SK-N-SH (cell line): ENCODE data around the gene SCN8A. TPM values are rescaled to one million over a fixed set of nuclear protein-coding genes. Genes with fewer than 3 reads are reported as not detected.

Source experiments
- CTCF ChIA-PET: fragments of 300-600, 350-600 bp; formaldehyde crosslinking; extraction: SDS; loops from one replicate; lab custom pipeline; 2021; lab: Yijun Ruan, JAX
- POLR2A ChIA-PET: fragments of 350-600 bp; sonication (Branson Sonifier 250); formaldehyde crosslinking; extraction: SDS; loops from one replicate; lab custom pipeline; 2020; ENCODE audit warnings: antibody characterized with exemption, inconsistent platforms; lab: Yijun Ruan, JAX
- DNase-seq: peaks from one replicate; pipeline ENCODE4 v3.0.0; 2012
- H2AFZ ChIP-seq: fragments of 200-600 bp; sonication (generic); 2 replicates; pipeline ENCODE4 v1.8.1; 2016; ENCODE audit warnings: antibody characterized with exemption, mild to moderate bottlenecking, low read depth
- H3F3A ChIP-seq: fragments of 200-600 bp; sonication (generic); replicated peaks from 2 replicates; pipeline ENCODE3; 2016; ENCODE audit warnings: antibody characterized with exemption, mild to moderate bottlenecking; ENCODE audit not compliant: insufficient read depth
- H3K27ac ChIP-seq, 2 experiments: fragments of 200-500 bp in 1 of 2; fragments of 200-600 bp in 1 of 2; sonication (Bioruptor generic) in 1 of 2; sonication (generic), shearing (Covaris generic) in 1 of 2; 2 replicates each; pipeline versions ENCODE4 v1.5.1 to v1.6.1; 2014 to 2016; ENCODE audit warnings: low read depth in 2 of 2, inconsistent platforms in 1 of 2, low read length in 1 of 2, mild to moderate bottlenecking in 1 of 2, mixed read lengths in 1 of 2
- H3K27me3 ChIP-seq: fragments of 200-600 bp; sonication (generic), shearing (Covaris generic); 2 replicates; pipeline ENCODE4 v1.6.1; 2016; ENCODE audit warnings: mixed run types; ENCODE audit not compliant: insufficient read depth
- H3K36me3 ChIP-seq, 2 experiments: fragments of 200-500 bp in 1 of 2; fragments of 200-600 bp in 1 of 2; sonication (Bioruptor generic) in 1 of 2; sonication (generic) in 1 of 2; replicated peaks in 1 of 2; 2 replicates each; pipeline versions ENCODE3 to v1.5.1; 2014 to 2016; ENCODE audit warnings: low read length in 1 of 2, mild to moderate bottlenecking in 1 of 2; ENCODE audit not compliant: insufficient read depth in 2 of 2, control insufficient read depth in 1 of 2
- H3K4me1 ChIP-seq, 2 experiments: fragments of 200-500 bp in 1 of 2; fragments of 200-600 bp in 1 of 2; sonication (Bioruptor generic) in 1 of 2; sonication (generic), shearing (Covaris generic) in 1 of 2; 2 replicates each; pipeline versions ENCODE4 v1.5.1 to v1.6.1; 2014 to 2016; ENCODE audit warnings: low read depth in 1 of 2, low read length in 1 of 2, mixed run types in 1 of 2; ENCODE audit not compliant: insufficient read depth in 2 of 2, control insufficient read depth in 1 of 2
- H3K4me2 ChIP-seq: fragments of 200-600 bp; sonication (generic), shearing (Covaris generic); 2 replicates; pipeline ENCODE4 v1.6.1; 2017; ENCODE audit warnings: mixed run types
- H3K4me3 ChIP-seq, 2 experiments: fragments of 200-500 bp in 1 of 2; fragments of 200-600 bp in 1 of 2; sonication (Bioruptor generic) in 1 of 2; sonication (generic), shearing (Covaris generic) in 1 of 2; 2 replicates each; pipeline versions ENCODE4 v1.5.1 to v1.8.1; 2014 to 2016; ENCODE audit warnings: low read depth in 2 of 2, inconsistent platforms in 1 of 2, low read length in 1 of 2, mild to moderate bottlenecking in 1 of 2, mixed read lengths in 1 of 2, moderate library complexity in 1 of 2
- H3K79me2 ChIP-seq: fragments of 200-600 bp; sonication (generic); 2 replicates; pipeline ENCODE4 v1.8.1; 2017; ENCODE audit warnings: mild to moderate bottlenecking; ENCODE audit not compliant: insufficient read depth
- H3K9ac ChIP-seq: fragments of 200-600 bp; sonication (generic); 2 replicates; pipeline ENCODE4 v1.6.1; 2017; ENCODE audit warnings: mixed run types
- H3K9me2 ChIP-seq: fragments of 200-600 bp; sonication (generic); 2 replicates; pipeline ENCODE4 v1.6.1; 2017; ENCODE audit warnings: mixed run types
- H3K9me3 ChIP-seq: fragments of 200-600 bp; sonication (generic); 2 replicates; pipeline ENCODE4 v1.6.1; 2017; ENCODE audit warnings: mixed run types, mild to moderate bottlenecking, moderate library complexity
- H4K20me1 ChIP-seq: fragments of 200-600 bp; sonication (generic); 2 replicates; pipeline ENCODE4 v1.6.1; 2017; ENCODE audit warnings: mild to moderate bottlenecking, mixed run types; ENCODE audit not compliant: insufficient read depth
- FOXJ3 ChIP-seq: sonication (generic); formaldehyde crosslinking; IDR thresholded peaks from 2 replicates; pipeline ENCODE4 v1.5.1; 2020; ENCODE audit warnings: mild to moderate bottlenecking, missing genetic modification reagents
- FOXM1 ChIP-seq: IDR thresholded peaks from 2 replicates; pipeline ENCODE4 v1.4.0; 2012; ENCODE audit warnings: low read depth, mild to moderate bottlenecking
- GATA2 ChIP-seq: sonication (generic); formaldehyde crosslinking; IDR thresholded peaks from 2 replicates; pipeline ENCODE4 v1.5.0; 2020; ENCODE audit warnings: mild to moderate bottlenecking, missing genetic modification reagents
- MEF2A ChIP-seq: IDR thresholded peaks from 2 replicates; pipeline ENCODE4 v1.4.0; 2012; ENCODE audit warnings: low read depth, borderline replicate concordance
- MXI1 ChIP-seq: IDR thresholded peaks from 2 replicates; pipeline ENCODE4 v1.6.1; 2012; ENCODE audit warnings: mild to moderate bottlenecking, low read depth, low read length, improper control_type of control experiment
- NFIC ChIP-seq: IDR thresholded peaks from 2 replicates; pipeline ENCODE4 v1.4.0; 2012; ENCODE audit warnings: borderline replicate concordance
- POLR2AphosphoS5 ChIP-seq: IDR thresholded peaks from 2 replicates; pipeline ENCODE4 v1.6.1; 2012; ENCODE audit warnings: low read depth, low read length
- RAD21 ChIP-seq: IDR thresholded peaks from 2 replicates; pipeline ENCODE4 v1.6.1; 2012; ENCODE audit warnings: mild to moderate bottlenecking, low read length
- RXRA ChIP-seq: IDR thresholded peaks from 2 replicates; pipeline ENCODE4 v1.4.0; 2012; ENCODE audit warnings: low read depth, mild to moderate bottlenecking, borderline replicate concordance
- SIN3A ChIP-seq: IDR thresholded peaks from 2 replicates; pipeline ENCODE4 v1.6.1; 2012; ENCODE audit warnings: low read depth, mild to moderate bottlenecking, low read length, moderate library complexity, borderline replicate concordance
- TCF12 ChIP-seq: IDR thresholded peaks from 2 replicates; pipeline ENCODE4 v1.4.0; 2012
- TEAD4 ChIP-seq: IDR thresholded peaks from 2 replicates; pipeline ENCODE4 v1.4.0; 2012; ENCODE audit warnings: mild to moderate bottlenecking, borderline replicate concordance; ENCODE audit not compliant: insufficient read depth
- YY1 ChIP-seq: IDR thresholded peaks from 2 replicates; pipeline ENCODE4 v1.4.0; 2012; ENCODE audit warnings: low read depth, mild to moderate bottlenecking
- WGBS: methylation state at CpG from one replicate; pipeline ENCODE4 v1.1.6; 2017; ENCODE audit warnings: low lambda C conversion rate; 5-methylcytosine and 5-hydroxymethylcytosine counted together
- polyA plus RNA-seq, 3 experiments: library from polyadenylated mRNA; depleted of rRNA; stranded (reverse); fragments of >200 nt; gene quantifications; 2 replicates each; pipeline ENCODE4 v1.2.3, GENCODE V29; 2012
- TF ChIP-seq, protein P1 (sequence below): fragments of 150-350 bp; IDR thresholded peaks from 2 replicates; pipeline ENCODE4 v1.6.1; 2017; ENCODE audit warnings: antibody characterized with exemption, low read length, low read depth, borderline replicate concordance
- TF ChIP-seq, protein P2 (sequence below): fragments of 200-600 bp; sonication (generic); IDR thresholded peaks from 2 replicates; pipeline ENCODE4 v1.6.1; 2017; ENCODE audit warnings: antibody characterized with exemption, mild to moderate bottlenecking, moderate library complexity
- TF ChIP-seq, protein P3 (sequence below): IDR thresholded peaks from 2 replicates; pipeline ENCODE4 v1.6.1; 2012; ENCODE audit warnings: mild to moderate bottlenecking, low read depth, low read length, moderate library complexity
- TF ChIP-seq, protein P4 (sequence below): fragments of 150-350 bp; IDR thresholded peaks from 2 replicates; pipeline ENCODE4 v1.6.1; 2016; ENCODE audit warnings: mild to moderate bottlenecking, low read depth, low read length
- TF ChIP-seq, protein P5 (sequence below): IDR thresholded peaks from 2 replicates; pipeline ENCODE4 v1.4.0; 2012; ENCODE audit warnings: low read depth, borderline replicate concordance

Gene SCN8A
- polyA plus RNA-seq, 1 of the 3 experiments (the other 2 are of a cell fraction) = 7.1 TPM

DNA sequence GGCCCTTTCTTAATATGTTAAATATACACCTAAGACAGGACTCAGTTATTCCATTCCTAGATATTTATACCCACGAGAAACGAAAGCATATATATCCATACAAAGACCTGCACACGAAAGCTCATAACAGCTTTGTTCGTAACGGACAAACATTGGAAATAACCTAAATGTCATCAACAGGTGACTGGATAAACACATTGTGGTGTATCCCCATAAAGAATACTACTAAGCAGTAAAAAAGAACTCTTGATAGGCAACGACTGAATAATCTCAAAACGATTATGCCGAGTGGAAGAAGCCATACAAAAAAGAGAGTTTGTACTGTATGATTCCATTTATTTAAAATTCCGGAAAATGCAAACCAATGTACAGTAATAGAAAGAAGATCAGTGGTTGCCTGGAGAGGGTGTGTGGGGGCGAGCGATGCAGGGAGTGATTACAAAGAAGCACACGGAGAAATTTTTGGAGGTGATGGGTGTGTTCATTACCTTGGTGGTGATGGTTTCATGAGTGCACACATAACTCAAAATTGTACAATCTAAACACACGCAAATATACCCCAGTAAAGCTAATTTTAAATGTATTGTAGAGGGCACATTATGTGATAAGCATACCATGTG, 1.4 kb upstream of the SCN8A start:
- H3K4me3 ChIP-seq = peak overlapping the region in 1 of 2 experiments; percentile 63; a peak in 1 of 4 replicates
- no peak overlapping the region; the same call in 1 of the 2 replicates for H3K4me2 ChIP-seq
- peaks cover 0 to 16% of the 10 kb centered on the region in 2 experiments; a peak in 2 of 4 replicates for H3K4me1 ChIP-seq
- 96% methylated on average over 13 of the region's 13 CpGs for WGBS
- CTCF ChIA-PET = interaction anchor here (1.1 to 2.1 kb wide), 5 partner anchors 10 to 169 kb away, joined by 3 to 5 read pairs (median 3); no protein-coding TSS in a partner anchor
- H3K9me2 ChIP-seq = no peaks in the 10 kb centered on the region
- no peak overlapping the region for H3K9ac ChIP-seq
- peaks cover 5 to 9% of the 10 kb centered on the region in 2 experiments for H3K36me3 ChIP-seq
- H2AFZ ChIP-seq = no peak overlapping the region
- peaks cover 42% of the 10 kb centered on the region for H3K79me2 ChIP-seq
- POLR2A ChIA-PET = interaction anchor here (0.5 kb wide), 1 partner anchor 180 kb away, joined by 3 read pairs; no protein-coding TSS in a partner anchor
- H3F3A ChIP-seq = peaks cover 15% of the 10 kb centered on the region
- no peak for DNase-seq
- no peak overlapping the region for H3K27ac ChIP-seq
- no peaks in the 10 kb centered on the region for H3K9me3 ChIP-seq
- TF ChIP-seq SIN3A = no peak
- TF ChIP-seq GATA2 (CRISPR knock-in tag) = no peak
- TF ChIP-seq MEF2A = no peak
- TF ChIP-seq, protein P1, sequence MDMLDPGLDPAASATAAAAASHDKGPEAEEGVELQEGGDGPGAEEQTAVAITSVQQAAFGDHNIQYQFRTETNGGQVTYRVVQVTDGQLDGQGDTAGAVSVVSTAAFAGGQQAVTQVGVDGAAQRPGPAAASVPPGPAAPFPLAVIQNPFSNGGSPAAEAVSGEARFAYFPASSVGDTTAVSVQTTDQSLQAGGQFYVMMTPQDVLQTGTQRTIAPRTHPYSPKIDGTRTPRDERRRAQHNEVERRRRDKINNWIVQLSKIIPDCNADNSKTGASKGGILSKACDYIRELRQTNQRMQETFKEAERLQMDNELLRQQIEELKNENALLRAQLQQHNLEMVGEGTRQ = no peak
- TF ChIP-seq RXRA = no peak
- TF ChIP-seq, protein P2, sequence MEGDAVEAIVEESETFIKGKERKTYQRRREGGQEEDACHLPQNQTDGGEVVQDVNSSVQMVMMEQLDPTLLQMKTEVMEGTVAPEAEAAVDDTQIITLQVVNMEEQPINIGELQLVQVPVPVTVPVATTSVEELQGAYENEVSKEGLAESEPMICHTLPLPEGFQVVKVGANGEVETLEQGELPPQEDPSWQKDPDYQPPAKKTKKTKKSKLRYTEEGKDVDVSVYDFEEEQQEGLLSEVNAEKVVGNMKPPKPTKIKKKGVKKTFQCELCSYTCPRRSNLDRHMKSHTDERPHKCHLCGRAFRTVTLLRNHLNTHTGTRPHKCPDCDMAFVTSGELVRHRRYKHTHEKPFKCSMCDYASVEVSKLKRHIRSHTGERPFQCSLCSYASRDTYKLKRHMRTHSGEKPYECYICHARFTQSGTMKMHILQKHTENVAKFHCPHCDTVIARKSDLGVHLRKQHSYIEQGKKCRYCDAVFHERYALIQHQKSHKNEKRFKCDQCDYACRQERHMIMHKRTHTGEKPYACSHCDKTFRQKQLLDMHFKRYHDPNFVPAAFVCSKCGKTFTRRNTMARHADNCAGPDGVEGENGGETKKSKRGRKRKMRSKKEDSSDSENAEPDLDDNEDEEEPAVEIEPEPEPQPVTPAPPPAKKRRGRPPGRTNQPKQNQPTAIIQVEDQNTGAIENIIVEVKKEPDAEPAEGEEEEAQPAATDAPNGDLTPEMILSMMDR = no peak
- TF ChIP-seq, protein P3, sequence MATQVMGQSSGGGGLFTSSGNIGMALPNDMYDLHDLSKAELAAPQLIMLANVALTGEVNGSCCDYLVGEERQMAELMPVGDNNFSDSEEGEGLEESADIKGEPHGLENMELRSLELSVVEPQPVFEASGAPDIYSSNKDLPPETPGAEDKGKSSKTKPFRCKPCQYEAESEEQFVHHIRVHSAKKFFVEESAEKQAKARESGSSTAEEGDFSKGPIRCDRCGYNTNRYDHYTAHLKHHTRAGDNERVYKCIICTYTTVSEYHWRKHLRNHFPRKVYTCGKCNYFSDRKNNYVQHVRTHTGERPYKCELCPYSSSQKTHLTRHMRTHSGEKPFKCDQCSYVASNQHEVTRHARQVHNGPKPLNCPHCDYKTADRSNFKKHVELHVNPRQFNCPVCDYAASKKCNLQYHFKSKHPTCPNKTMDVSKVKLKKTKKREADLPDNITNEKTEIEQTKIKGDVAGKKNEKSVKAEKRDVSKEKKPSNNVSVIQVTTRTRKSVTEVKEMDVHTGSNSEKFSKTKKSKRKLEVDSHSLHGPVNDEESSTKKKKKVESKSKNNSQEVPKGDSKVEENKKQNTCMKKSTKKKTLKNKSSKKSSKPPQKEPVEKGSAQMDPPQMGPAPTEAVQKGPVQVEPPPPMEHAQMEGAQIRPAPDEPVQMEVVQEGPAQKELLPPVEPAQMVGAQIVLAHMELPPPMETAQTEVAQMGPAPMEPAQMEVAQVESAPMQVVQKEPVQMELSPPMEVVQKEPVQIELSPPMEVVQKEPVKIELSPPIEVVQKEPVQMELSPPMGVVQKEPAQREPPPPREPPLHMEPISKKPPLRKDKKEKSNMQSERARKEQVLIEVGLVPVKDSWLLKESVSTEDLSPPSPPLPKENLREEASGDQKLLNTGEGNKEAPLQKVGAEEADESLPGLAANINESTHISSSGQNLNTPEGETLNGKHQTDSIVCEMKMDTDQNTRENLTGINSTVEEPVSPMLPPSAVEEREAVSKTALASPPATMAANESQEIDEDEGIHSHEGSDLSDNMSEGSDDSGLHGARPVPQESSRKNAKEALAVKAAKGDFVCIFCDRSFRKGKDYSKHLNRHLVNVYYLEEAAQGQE = no peak
- TF ChIP-seq FOXJ3 (CRISPR knock-in tag) = no peak
- TF ChIP-seq POLR2AphosphoS5 = no peak
- TF ChIP-seq, protein P4, sequence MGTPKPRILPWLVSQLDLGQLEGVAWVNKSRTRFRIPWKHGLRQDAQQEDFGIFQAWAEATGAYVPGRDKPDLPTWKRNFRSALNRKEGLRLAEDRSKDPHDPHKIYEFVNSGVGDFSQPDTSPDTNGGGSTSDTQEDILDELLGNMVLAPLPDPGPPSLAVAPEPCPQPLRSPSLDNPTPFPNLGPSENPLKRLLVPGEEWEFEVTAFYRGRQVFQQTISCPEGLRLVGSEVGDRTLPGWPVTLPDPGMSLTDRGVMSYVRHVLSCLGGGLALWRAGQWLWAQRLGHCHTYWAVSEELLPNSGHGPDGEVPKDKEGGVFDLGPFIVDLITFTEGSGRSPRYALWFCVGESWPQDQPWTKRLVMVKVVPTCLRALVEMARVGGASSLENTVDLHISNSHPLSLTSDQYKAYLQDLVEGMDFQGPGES = no peak
- TF ChIP-seq MXI1 = no peak
- no peak for TF ChIP-seq TCF12
- TF ChIP-seq NFIC = no peak
- TF ChIP-seq TEAD4 = no peak
- TF ChIP-seq YY1 = no peak
- TF ChIP-seq FOXM1 = no peak
- no peak for TF ChIP-seq RAD21
- TF ChIP-seq, protein P5, sequence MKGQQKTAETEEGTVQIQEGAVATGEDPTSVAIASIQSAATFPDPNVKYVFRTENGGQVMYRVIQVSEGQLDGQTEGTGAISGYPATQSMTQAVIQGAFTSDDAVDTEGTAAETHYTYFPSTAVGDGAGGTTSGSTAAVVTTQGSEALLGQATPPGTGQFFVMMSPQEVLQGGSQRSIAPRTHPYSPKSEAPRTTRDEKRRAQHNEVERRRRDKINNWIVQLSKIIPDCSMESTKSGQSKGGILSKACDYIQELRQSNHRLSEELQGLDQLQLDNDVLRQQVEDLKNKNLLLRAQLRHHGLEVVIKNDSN = no peak
- no peaks in the 10 kb centered on the region for H3K27me3 ChIP-seq
- peaks cover 22% of the 10 kb centered on the region for H4K20me1 ChIP-seq
